ENCODE measurements around the gene NFATC2.

GRCh38 chr20:51551186-51551585, 8.7 kb upstream of the NFATC2 start:
- TF ChIP-seq CTCF (IDR thresholded peaks at IDR 0.05 in 2 of 3, conservative IDR thresholded peaks at IDR 0.05 in 1 of 3; ENCODE audit: borderline replicate concordance in 1 of 3, insufficient read depth in 1 of 3, low read depth in 2 of 3, low read length in 2 of 3): no peak
- TF ChIP-seq EZH2phosphoT487 (IDR thresholded peaks at IDR 0.05; ENCODE audit: borderline replicate concordance): no peak

Measured in HCT116 (cell line).